Measurements from ENCODE around the gene BRCA2. TPM values are rescaled to one million over a fixed set of nuclear protein-coding genes. Genes with fewer than 3 reads are reported as not detected.

BRCA2 gene
- total and polyA plus RNA-seq, 2 experiments from 2014 or later, result 3.7 to 5.3 TPM

- Histone ChIP-seq H3K79me2 (ENCODE audit: insufficient read depth) (no peaks in the 10 kb centered on the region), H3K9ac (no peak overlapping the region), H3K9me2 (ENCODE audit: insufficient read depth) (no peaks in the 10 kb centered on the region), H3K4me1 (ENCODE audit: insufficient read depth) (no peaks in the 10 kb centered on the region), H3K9me3 (ENCODE audit: low read depth) (no peaks in the 10 kb centered on the region), H3F3A (ENCODE audit: insufficient read depth) (no peaks in the 10 kb centered on the region), H3K4me3 (no peak overlapping the region), H3K27ac (no peak overlapping the region), H2AFZ (no peak overlapping the region), H4K20me1 (ENCODE audit: insufficient read depth) (no peaks in the 10 kb centered on the region), H3K27me3 (replicated peaks; ENCODE audit: insufficient read depth) (no peaks in the 10 kb centered on the region), H3K4me2 (ENCODE audit: unreplicated experiment) (no peak overlapping the region), H3K36me3 (ENCODE audit: low read depth) (no peaks in the 10 kb centered on the region)
- WGBS, 2 experiments (ENCODE audit: low coverage in 1 of 2, low lambda C conversion rate in 2 of 2, missing lambda C conversion rate in 2 of 2), result 93 to 98% methylated on average over 2 of the region's 2 CpGs
- in situ Hi-C loops (cut with MboI), result no loop called here
- no peak for TF ChIP-seq EZH2 (IDR thresholded peaks at IDR 0.05; ENCODE audit: insufficient read depth, poor library complexity, severe bottlenecking)
- no peak for TF ChIP-seq EZH2phosphoT487 (IDR thresholded peaks at IDR 0.05; ENCODE audit: insufficient read depth, low read depth)
- DNase-seq, result no peak
Measured at GRCh38 chr13:32362574-32362973, 47.3 kb downstream of the BRCA2 start.

GRCh38 chr13:32370805-32371204, 55.5 kb downstream of the BRCA2 start:
- H3K4me1 ChIP-seq (ENCODE audit: insufficient read depth), result no peaks in the 10 kb centered on the region
- no peaks in the 10 kb centered on the region for H4K20me1 ChIP-seq (ENCODE audit: insufficient read depth)
- no peaks in the 10 kb centered on the region for H3K9me3 ChIP-seq (ENCODE audit: low read depth)
- H2AFZ ChIP-seq, result no peak overlapping the region
- H3K27ac ChIP-seq, result no peak overlapping the region
- H3K9me2 ChIP-seq (ENCODE audit: insufficient read depth), result no peaks in the 10 kb centered on the region
- no peaks in the 10 kb centered on the region for H3K27me3 ChIP-seq (replicated peaks; ENCODE audit: insufficient read depth)
- H3K4me2 ChIP-seq (ENCODE audit: unreplicated experiment), result no peak overlapping the region
- no peak overlapping the region for H3K4me3 ChIP-seq
- in situ Hi-C loops (cut with MboI), result no loop called here
- TF ChIP-seq EZH2 (IDR thresholded peaks at IDR 0.05; ENCODE audit: insufficient read depth, poor library complexity, severe bottlenecking), result no peak
- no peak for TF ChIP-seq EZH2phosphoT487 (IDR thresholded peaks at IDR 0.05; ENCODE audit: insufficient read depth, low read depth)
- no peak for DNase-seq
- H3F3A ChIP-seq (ENCODE audit: insufficient read depth), result no peaks in the 10 kb centered on the region
- H3K9ac ChIP-seq, result no peak overlapping the region
- H3K79me2 ChIP-seq (ENCODE audit: insufficient read depth), result no peaks in the 10 kb centered on the region
- no peaks in the 10 kb centered on the region for H3K36me3 ChIP-seq (ENCODE audit: low read depth)
- 100% methylated on average over 2 of the region's 2 CpGs for WGBS, 2 experiments (ENCODE audit: low coverage in 1 of 2, low lambda C conversion rate in 2 of 2, missing lambda C conversion rate in 2 of 2)

GRCh38 chr13:32376642-32377415, 61.5 kb downstream of the BRCA2 start:
- Histone ChIP-seq H3K27ac (no peak overlapping the region), H3K4me1 (ENCODE audit: insufficient read depth) (no peaks in the 10 kb centered on the region), H2AFZ (no peak overlapping the region), H3K4me2 (ENCODE audit: unreplicated experiment) (no peak overlapping the region), H3F3A (ENCODE audit: insufficient read depth) (no peaks in the 10 kb centered on the region), H4K20me1 (ENCODE audit: insufficient read depth) (no peaks in the 10 kb centered on the region), H3K79me2 (ENCODE audit: insufficient read depth) (no peaks in the 10 kb centered on the region), H3K36me3 (ENCODE audit: low read depth) (no peaks in the 10 kb centered on the region), H3K9me3 (ENCODE audit: low read depth) (no peaks in the 10 kb centered on the region), H3K4me3 (no peak overlapping the region), H3K27me3 (replicated peaks; ENCODE audit: insufficient read depth) (no peaks in the 10 kb centered on the region), H3K9ac (no peak overlapping the region), H3K9me2 (ENCODE audit: insufficient read depth) (no peaks in the 10 kb centered on the region)
- TF ChIP-seq EZH2phosphoT487 (IDR thresholded peaks at IDR 0.05; ENCODE audit: insufficient read depth, low read depth) (no peak), EZH2 (IDR thresholded peaks at IDR 0.05; ENCODE audit: insufficient read depth, poor library complexity, severe bottlenecking) (no peak)
- in situ Hi-C loops (cut with MboI), result no loop called here
- no peak for DNase-seq
- 96% methylated on average over 13 of the region's 13 CpGs for WGBS, 2 experiments (ENCODE audit: low coverage in 1 of 2, low lambda C conversion rate in 2 of 2, missing lambda C conversion rate in 2 of 2)

GRCh38 chr13:32378012-32378411, 62.7 kb downstream of the BRCA2 start:
- no peak overlapping the region for H3K4me3 ChIP-seq
- TF ChIP-seq EZH2 (IDR thresholded peaks at IDR 0.05; ENCODE audit: insufficient read depth, poor library complexity, severe bottlenecking) (no peak), EZH2phosphoT487 (IDR thresholded peaks at IDR 0.05; ENCODE audit: insufficient read depth, low read depth) (no peak)
- no peaks in the 10 kb centered on the region for H3K9me2 ChIP-seq (ENCODE audit: insufficient read depth)
- H3K4me2 ChIP-seq (ENCODE audit: unreplicated experiment), result no peak overlapping the region
- WGBS, 2 experiments (ENCODE audit: low coverage in 1 of 2, low lambda C conversion rate in 2 of 2, missing lambda C conversion rate in 2 of 2), result 100% methylated on average over 1 of the region's 1 CpG
- no peaks in the 10 kb centered on the region for H3K9me3 ChIP-seq (ENCODE audit: low read depth)
- in situ Hi-C loops (cut with MboI), result no loop called here
- no peak for DNase-seq
- H3F3A ChIP-seq (ENCODE audit: insufficient read depth), result no peaks in the 10 kb centered on the region
- H3K27me3 ChIP-seq (replicated peaks; ENCODE audit: insufficient read depth), result no peaks in the 10 kb centered on the region
- no peak overlapping the region for H2AFZ ChIP-seq
- H3K36me3 ChIP-seq (ENCODE audit: low read depth), result no peaks in the 10 kb centered on the region
- H3K9ac ChIP-seq, result no peak overlapping the region
- no peaks in the 10 kb centered on the region for H4K20me1 ChIP-seq (ENCODE audit: insufficient read depth)
- H3K4me1 ChIP-seq (ENCODE audit: insufficient read depth), result no peaks in the 10 kb centered on the region
- H3K79me2 ChIP-seq (ENCODE audit: insufficient read depth), result no peaks in the 10 kb centered on the region
- no peak overlapping the region for H3K27ac ChIP-seq

Measured in GM23248 (cell line).